ENCODE results near the gene SLC25A5.

DNA sequence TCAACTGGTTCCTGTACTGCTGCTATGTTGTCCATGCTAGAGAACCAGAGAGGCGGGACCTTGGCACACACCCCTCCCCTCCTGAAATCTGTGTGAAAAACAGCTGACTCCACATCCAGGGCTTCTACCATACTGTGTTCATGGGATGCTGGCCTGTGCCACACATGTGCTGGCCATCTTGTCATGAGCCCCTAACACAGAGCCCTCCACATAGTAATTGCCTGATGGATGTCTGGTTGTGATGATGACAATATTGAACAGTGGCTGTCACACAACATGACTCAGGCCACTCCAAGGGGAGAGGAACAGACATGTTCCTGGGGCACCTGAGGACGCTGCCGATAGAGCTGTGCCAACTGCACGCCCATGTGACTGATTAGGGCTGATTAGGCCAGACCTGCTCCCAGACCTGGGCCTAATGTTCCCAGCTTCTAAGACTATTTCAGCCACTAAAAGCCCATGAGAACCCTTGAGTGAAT is 13.1 kb downstream of the SLC25A5 start:
- no peak for TF ChIP-seq RAD21 (IDR thresholded peaks at IDR 0.05; ENCODE audit: low read depth)
- TF ChIP-seq, protein P1, sequence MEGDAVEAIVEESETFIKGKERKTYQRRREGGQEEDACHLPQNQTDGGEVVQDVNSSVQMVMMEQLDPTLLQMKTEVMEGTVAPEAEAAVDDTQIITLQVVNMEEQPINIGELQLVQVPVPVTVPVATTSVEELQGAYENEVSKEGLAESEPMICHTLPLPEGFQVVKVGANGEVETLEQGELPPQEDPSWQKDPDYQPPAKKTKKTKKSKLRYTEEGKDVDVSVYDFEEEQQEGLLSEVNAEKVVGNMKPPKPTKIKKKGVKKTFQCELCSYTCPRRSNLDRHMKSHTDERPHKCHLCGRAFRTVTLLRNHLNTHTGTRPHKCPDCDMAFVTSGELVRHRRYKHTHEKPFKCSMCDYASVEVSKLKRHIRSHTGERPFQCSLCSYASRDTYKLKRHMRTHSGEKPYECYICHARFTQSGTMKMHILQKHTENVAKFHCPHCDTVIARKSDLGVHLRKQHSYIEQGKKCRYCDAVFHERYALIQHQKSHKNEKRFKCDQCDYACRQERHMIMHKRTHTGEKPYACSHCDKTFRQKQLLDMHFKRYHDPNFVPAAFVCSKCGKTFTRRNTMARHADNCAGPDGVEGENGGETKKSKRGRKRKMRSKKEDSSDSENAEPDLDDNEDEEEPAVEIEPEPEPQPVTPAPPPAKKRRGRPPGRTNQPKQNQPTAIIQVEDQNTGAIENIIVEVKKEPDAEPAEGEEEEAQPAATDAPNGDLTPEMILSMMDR (IDR thresholded peaks at IDR 0.05 in 2 of 3, conservative IDR thresholded peaks at IDR 0.05 in 1 of 3; ENCODE audit: borderline replicate concordance in 1 of 3, insufficient read depth in 1 of 3, low read depth in 2 of 3, low read length in 2 of 3): no peak
- TF ChIP-seq SRF (IDR thresholded peaks at IDR 0.05; ENCODE audit: low read depth): no peak
- TF ChIP-seq JUND (IDR thresholded peaks at IDR 0.05): no peak
- no peak for TF ChIP-seq POLR2AphosphoS5 (IDR thresholded peaks at IDR 0.05; ENCODE audit: low read depth, low read length)
- TF ChIP-seq POLR2A (IDR thresholded peaks at IDR 0.05; ENCODE audit: borderline replicate concordance, extremely low read depth, insufficient read depth, insufficient read length): no peak
- no peak for TF ChIP-seq ATF3 (IDR thresholded peaks at IDR 0.05)
- TF ChIP-seq, protein P2, sequence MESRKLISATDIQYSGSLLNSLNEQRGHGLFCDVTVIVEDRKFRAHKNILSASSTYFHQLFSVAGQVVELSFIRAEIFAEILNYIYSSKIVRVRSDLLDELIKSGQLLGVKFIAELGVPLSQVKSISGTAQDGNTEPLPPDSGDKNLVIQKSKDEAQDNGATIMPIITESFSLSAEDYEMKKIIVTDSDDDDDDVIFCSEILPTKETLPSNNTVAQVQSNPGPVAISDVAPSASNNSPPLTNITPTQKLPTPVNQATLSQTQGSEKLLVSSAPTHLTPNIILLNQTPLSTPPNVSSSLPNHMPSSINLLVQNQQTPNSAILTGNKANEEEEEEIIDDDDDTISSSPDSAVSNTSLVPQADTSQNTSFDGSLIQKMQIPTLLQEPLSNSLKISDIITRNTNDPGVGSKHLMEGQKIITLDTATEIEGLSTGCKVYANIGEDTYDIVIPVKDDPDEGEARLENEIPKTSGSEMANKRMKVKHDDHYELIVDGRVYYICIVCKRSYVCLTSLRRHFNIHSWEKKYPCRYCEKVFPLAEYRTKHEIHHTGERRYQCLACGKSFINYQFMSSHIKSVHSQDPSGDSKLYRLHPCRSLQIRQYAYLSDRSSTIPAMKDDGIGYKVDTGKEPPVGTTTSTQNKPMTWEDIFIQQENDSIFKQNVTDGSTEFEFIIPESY (IDR thresholded peaks at IDR 0.05; ENCODE audit: extremely low read depth, insufficient replicate concordance, low read length): no peak
- TF ChIP-seq YY1 (IDR thresholded peaks at IDR 0.05; ENCODE audit: extremely low read depth, insufficient replicate concordance, low read depth, low read length): no peak
- no peak for TF ChIP-seq ELF1 (IDR thresholded peaks at IDR 0.05; ENCODE audit: borderline replicate concordance, low read depth)
